Ectodermal cell (in vitro differentiated cells): ENCODE data around the gene PPFIBP1.
"Not testable (repeated sequence)": the region's sequence is repeated elsewhere in the genome, so short reads cannot be mapped to it uniquely, and the experiment has no call there.

Experiments used
- H3K27ac ChIP-seq: 2 replicates; pipeline ENCODE4 v1.7.0; 2013; ENCODE audit warnings: mild to moderate bottlenecking, low read depth, low read length; ENCODE audit not compliant: insufficient read depth, poor library complexity, severe bottlenecking
- H3K27me3 ChIP-seq: 2 replicates; pipeline ENCODE4 v1.7.0; 2013; ENCODE audit warnings: mild to moderate bottlenecking, low read length; ENCODE audit not compliant: insufficient read depth, control insufficient read depth, poor library complexity, severe bottlenecking
- H3K36me3 ChIP-seq: one replicate; pipeline ENCODE4 v1.7.0; 2013; ENCODE audit warnings: low read length; ENCODE audit not compliant: control insufficient read depth, insufficient read depth
- H3K4me1 ChIP-seq: one replicate; pipeline ENCODE4 v1.7.0; 2013; ENCODE audit warnings: low read length; ENCODE audit not compliant: control insufficient read depth, insufficient read depth
- H3K4me3 ChIP-seq: 2 replicates; pipeline ENCODE4 v1.7.0; 2013; ENCODE audit warnings: low read depth, low read length, control low read depth; ENCODE audit not compliant: insufficient read depth
- H3K9me3 ChIP-seq: 2 replicates; pipeline ENCODE4 v1.7.0; 2013; ENCODE audit warnings: mild to moderate bottlenecking, low read length, moderate library complexity; ENCODE audit not compliant: control insufficient read depth
- WGBS, 2 experiments: methylation state at CpG; one replicate each; pipeline ENCODE4 v1.1.7; 2013; ENCODE audit warnings: missing lambda C conversion rate in 2 of 2; 5-methylcytosine and 5-hydroxymethylcytosine counted together

PPFIBP1 gene

GRCh38 chr12:27575762-27576118 lies 51.7 kb downstream of the PPFIBP1 start:
- H3K27ac ChIP-seq: no peak overlapping the region
- 86 to 100% methylated on average over 1 to 2 of the region's 2 CpGs for WGBS, 2 experiments

DNA sequence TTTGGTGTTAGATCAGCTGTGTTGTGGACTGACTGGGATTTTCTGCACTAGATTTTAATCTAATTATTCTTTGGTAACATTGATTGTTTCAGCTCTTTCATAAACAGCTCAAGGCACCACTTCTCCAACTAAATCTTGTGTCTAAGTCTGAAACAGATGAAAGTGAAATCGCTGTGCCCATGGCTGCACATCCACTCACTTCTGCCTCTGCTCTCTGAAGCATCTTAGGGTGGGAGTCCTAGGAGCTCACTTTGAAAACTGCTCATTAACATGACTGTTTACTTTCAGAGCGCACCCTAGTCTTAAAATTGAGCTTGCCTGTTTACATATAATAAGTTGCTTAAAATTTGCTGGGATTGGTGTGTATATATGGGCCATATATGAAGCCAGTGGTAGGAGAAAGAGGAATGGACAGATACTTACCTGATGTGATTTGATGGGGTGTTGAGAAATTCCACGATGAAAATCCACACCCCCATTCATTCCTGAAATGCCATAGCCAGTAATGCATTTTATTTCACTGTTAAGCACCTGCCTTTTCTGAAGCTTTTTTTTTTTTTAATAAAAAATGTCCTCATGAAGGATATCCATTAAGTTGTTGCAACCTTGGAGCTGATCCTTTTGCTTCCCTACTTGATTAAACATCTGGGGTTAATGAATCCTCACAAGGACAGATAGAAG lies 52.8 kb downstream of the PPFIBP1 start:
- Histone ChIP-seq H3K4me1 (no peaks in the 10 kb centered on the region), H3K4me3 (no peak overlapping the region), H3K27ac (no peak overlapping the region), H3K9me3 (no peaks in the 10 kb centered on the region), H3K36me3 (no peaks in the 10 kb centered on the region), H3K27me3 (no peaks in the 10 kb centered on the region)
- 90 to 100% methylated on average over 1 to 3 of the region's 3 CpGs for WGBS, 2 experiments

More at GRCh38 chr12:27575762-27576118, 51.7 kb downstream of the PPFIBP1 start:
- Histone ChIP-seq H3K4me3 (no peak overlapping the region), H3K9me3 (no peaks in the 10 kb centered on the region), H3K4me1 (no peaks in the 10 kb centered on the region), H3K36me3 (no peaks in the 10 kb centered on the region), H3K27me3 (no peaks in the 10 kb centered on the region)

DNA sequence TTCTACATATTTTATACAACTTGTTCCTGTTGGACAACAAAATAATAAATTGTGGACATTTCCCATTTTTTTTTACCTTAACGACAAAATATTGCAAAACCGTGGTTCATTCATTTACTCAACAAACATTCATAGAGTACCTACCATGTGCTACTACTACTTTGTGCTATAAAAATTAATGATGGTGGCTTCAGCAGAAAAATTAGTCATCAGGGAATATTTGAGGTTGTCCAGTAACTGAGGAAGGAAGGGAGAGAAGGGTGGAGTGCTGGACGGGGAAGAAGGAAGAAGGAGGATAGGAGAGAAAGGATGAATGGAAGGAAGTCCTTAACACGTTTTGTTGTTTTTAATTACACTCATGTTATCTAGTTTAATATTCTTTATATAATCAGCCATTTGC lies 53.7 kb downstream of the PPFIBP1 start:
- Histone ChIP-seq H3K4me3 (no peak overlapping the region), H3K9me3 (no peaks in the 10 kb centered on the region), H3K4me1 (no peaks in the 10 kb centered on the region), H3K27ac (no peak overlapping the region), H3K36me3 (no peaks in the 10 kb centered on the region), H3K27me3 (no peaks in the 10 kb centered on the region)
- WGBS, 2 experiments: 97 to 100% methylated on average over 3 of the region's 4 CpGs

GRCh38 chr12:27578689-27579372 lies 54.8 kb downstream of the PPFIBP1 start:
- WGBS, 2 experiments: 94 to 97% methylated on average over 7 of the region's 7 CpGs
- Histone ChIP-seq H3K27ac (no peak overlapping the region), H3K9me3 (no peaks in the 10 kb centered on the region), H3K4me3 (no peak overlapping the region), H3K27me3 (no peaks in the 10 kb centered on the region), H3K4me1 (no peaks in the 10 kb centered on the region), H3K36me3 (no peaks in the 10 kb centered on the region)

DNA sequence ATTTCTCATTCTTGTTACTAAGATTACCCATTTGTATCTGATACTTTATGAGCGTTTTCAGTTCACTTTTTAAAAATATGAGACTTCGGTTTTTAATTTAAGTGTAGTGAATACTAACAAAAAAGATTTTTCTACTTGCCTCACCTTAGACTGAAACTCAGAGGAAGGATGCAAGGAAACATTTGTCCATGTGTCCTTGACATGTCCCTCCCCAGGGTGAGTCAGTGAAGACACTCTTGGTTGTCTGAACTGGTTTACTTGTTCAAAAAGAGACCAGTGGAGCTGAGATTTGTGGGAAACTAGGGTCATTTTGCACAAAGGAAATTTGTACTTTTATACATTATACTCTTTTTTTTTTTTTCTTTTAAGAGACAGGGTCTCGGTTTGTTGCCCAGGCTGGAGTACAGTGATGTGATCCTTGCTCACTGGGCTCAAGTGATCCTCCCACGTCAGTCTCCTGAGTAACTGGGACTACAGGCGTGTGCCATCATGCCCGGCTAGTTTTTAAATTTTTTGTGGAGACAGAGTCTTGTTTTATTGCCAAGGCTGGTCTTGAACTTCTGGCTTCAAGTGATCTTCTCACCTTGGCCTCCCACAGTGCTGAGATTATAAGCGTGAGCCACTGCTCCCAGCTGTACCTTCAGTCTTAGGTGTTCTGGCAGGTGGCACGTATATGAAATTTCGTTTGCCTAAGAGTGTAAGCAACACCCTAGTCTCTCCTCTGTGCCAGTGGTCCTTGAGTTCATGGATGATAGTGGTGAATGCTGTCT lies 56.7 kb downstream of the PPFIBP1 start:
- no peak overlapping the region for H3K27ac ChIP-seq
- 88 to 96% methylated on average over 7 to 9 of the region's 9 CpGs for WGBS, 2 experiments
- no peaks in the 10 kb centered on the region for H3K9me3 ChIP-seq
- H3K27me3 ChIP-seq: no peaks in the 10 kb centered on the region
- no peaks in the 10 kb centered on the region for H3K4me1 ChIP-seq
- H3K36me3 ChIP-seq: no peaks in the 10 kb centered on the region
- no peak overlapping the region for H3K4me3 ChIP-seq

DNA sequence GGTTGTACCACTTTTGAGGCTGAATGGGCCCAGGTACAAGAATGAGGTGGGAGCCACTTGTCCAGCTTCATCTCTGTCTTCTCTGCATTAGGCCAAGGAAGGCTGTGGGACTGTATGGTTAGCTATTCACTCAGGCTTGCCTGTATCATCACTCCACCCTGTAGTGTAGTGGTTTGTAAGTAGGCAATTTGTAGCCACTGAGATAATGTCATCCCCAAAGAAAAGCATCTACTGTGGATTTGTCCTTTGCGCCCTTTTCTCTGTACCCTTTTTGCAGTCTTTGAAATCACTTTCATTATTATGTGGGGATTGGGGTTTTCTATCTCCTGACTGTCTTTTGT lies 57.3 kb downstream of the PPFIBP1 start:
- not testable (repeated sequence) for H3K27ac ChIP-seq, H3K36me3 ChIP-seq, H3K27me3 ChIP-seq, H3K9me3 ChIP-seq, H3K4me3 ChIP-seq, H3K4me1 ChIP-seq
- 88% methylated on average over 1 of the region's 1 CpG; no CpG with 5 or more reads in 1 of the 2 experiments for WGBS, 2 experiments

DNA sequence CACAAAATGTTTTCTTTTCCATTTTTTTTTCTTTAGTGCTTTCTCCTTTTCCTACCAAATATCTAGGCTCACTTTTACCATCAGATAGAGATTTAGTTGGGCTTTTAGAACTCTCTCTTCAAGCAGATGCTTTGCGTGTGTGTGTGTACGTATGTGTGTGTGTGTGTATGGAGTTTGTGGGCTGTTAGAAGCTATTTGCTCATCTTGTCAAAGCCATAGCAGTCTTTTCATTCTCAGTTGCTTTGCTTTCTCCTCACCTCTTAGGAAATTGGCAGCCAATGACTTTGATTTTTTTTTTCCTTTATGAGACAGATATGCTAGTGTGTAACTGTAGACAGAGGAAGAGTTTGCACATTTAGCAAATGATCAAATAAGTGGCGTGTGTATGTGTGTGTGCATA lies 57.8 kb downstream of the PPFIBP1 start:
- 100% methylated on average over 3 of the region's 3 CpGs for WGBS, 2 experiments
- H3K4me3 ChIP-seq, H3K4me1 ChIP-seq, H3K27me3 ChIP-seq, H3K27ac ChIP-seq, H3K9me3 ChIP-seq, H3K36me3 ChIP-seq: not testable (repeated sequence)

DNA sequence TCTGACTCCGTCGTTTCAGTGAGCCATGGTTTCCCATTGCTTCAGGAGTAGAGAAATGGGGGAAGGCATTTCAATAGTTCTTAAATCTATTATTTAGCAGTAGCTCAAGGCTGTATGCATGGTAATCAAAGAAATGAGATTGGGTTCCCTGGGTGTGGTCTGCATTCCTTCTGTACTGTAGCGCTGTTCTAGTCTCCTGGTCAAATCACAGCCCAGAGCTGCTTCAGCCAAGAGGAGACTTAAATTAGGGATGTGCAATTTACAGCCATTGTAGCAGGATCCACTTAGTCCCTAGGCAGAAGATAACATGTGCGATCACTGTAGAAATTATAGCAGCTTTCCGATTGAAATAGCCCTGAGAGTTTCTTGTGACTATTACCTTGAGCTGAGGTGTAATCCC lies 58.4 kb downstream of the PPFIBP1 start:
- 79 to 83% methylated on average over 4 of the region's 5 CpGs for WGBS, 2 experiments
- H3K4me1 ChIP-seq, H3K9me3 ChIP-seq, H3K4me3 ChIP-seq, H3K36me3 ChIP-seq, H3K27ac ChIP-seq, H3K27me3 ChIP-seq: not testable (repeated sequence)

DNA sequence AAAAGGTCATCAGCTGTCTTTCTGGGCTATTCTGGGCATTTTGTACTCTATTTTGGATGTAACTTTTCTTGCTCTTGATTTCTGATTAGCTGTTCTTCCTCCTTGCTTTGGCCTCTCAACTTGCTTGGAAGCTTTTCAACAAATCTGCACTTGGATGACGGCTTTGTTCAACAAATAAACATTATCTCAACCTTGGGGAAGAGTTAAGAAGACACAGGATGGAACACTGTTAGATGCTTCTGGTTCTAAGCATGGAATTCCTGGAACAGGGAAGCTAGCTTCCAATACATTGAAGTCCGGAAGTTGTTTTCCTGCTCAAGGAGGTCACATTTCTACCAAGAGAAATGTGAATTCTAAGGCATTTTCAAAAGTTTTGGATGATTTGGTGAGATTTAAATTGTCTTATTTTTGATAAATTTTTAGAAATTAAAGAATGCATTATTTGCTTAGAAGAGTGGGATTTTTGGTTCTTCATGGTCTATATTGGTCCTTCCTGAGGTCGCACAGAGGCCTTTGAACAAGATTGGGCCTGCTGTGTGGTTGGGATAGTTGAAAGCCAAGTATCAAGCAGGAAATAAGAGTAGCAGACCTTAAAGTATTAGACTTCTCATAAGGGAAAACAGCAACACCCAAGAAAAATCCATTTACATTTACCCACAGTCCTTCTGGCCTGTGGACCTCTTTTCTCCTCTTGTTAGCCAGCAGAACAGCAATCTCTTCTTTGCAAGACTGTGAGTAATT lies 59.2 kb downstream of the PPFIBP1 start:
- no peak overlapping the region for H3K27ac ChIP-seq
- no peaks in the 10 kb centered on the region for H3K36me3 ChIP-seq
- 92 to 98% methylated on average over 2 to 3 of the region's 3 CpGs for WGBS, 2 experiments
- H3K4me1 ChIP-seq: no peaks in the 10 kb centered on the region
- H3K4me3 ChIP-seq: no peak overlapping the region
- H3K9me3 ChIP-seq: no peaks in the 10 kb centered on the region
- H3K27me3 ChIP-seq: no peaks in the 10 kb centered on the region

DNA sequence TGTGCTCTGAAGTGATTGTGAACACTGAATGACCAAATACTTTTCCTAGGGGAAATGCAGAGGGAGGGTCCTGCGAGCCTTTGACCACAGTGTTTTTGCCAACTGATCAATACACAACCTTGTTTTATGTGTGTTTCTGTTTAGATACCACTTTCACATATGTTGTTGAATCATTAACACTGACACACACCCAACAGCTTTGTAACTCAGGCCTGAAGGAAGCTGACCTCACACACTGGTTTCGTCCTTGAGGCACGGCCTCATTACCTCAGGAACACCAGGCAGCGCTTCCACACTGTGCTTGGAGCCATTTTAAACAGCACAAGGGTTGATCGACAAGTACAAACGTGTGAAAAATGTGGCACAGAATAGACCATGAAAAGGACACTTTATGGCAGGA lies 60.0 kb downstream of the PPFIBP1 start:
- Histone ChIP-seq H3K4me3 (no peak overlapping the region), H3K36me3 (no peaks in the 10 kb centered on the region), H3K4me1 (no peaks in the 10 kb centered on the region), H3K27me3 (no peaks in the 10 kb centered on the region), H3K27ac (no peak overlapping the region), H3K9me3 (no peaks in the 10 kb centered on the region)
- 95 to 97% methylated on average over 6 of the region's 6 CpGs for WGBS, 2 experiments
